Uterus (tissue), 2 donors: ENCODE results near the gene ARSB.

Experiments
- CTCF ChIP-seq, 4 experiments: fragments of 200-600 bp in 2 of 4; fragments of 450-650 bp in 2 of 4; sonication (generic) in 2 of 4; IDR thresholded peaks; one replicate each; pipeline ENCODE4 v1.5.1; 2016 to 2019; ENCODE audit warnings: antibody characterized with exemption in 4 of 4, mild to moderate bottlenecking in 2 of 4, moderate library complexity in 1 of 4
- POLR2A ChIP-seq, 2 donors: fragments of 450-650 bp; IDR thresholded peaks; one replicate each; pipeline ENCODE4 v1.6.1; 2016; ENCODE audit warnings: antibody characterized with exemption in 2 of 2, mild to moderate bottlenecking in 1 of 2, moderate library complexity in 1 of 2

- TF ChIP-seq POLR2A (IDR thresholded peaks at IDR 0.05) (no peak), CTCF (IDR thresholded peaks at IDR 0.05) (no peak)
Measured at GRCh38 chr5:78858364-78858763, 126.7 kb downstream of the ARSB start.
